ENCODE data around the gene DNAJC5G. TPM values are rescaled to one million over a fixed set of nuclear protein-coding genes. Genes with fewer than 3 reads are reported as not detected.
"Not testable (repeated sequence)": the region's sequence is repeated elsewhere in the genome, so short reads cannot be mapped to it uniquely, and the experiment has no call there.

Gene DNAJC5G
- total RNA-seq, 2 experiments from 2014 or later = not detected

- CTCF ChIA-PET = no interaction called here
- intact Hi-C loops (cut with micrococcal nuclease) = loop anchor here (10.0 kb wide), 1 partner anchor 462 kb away; the partner anchor contains the start of gene DPYSL5
Measured at GRCh38 chr2:27306573-27307286, 31.5 kb downstream of the DNAJC5G start.

GRCh38 chr2:27307287-27307544, 32.0 kb downstream of the DNAJC5G start:
- H3K27ac Mint-ChIP-seq = no peak overlapping the region
- no peaks in the 10 kb centered on the region for H3K9me3 Mint-ChIP-seq
- H3K4me3 Mint-ChIP-seq = no peak overlapping the region
- CTCF ChIA-PET = no interaction called here
- DNase-seq = no peak
- H3K27me3 Mint-ChIP-seq (ENCODE audit: low read depth) = peaks cover 12% of the 10 kb centered on the region
- H3K36me3 Mint-ChIP-seq (ENCODE audit: low read depth) = peaks cover 24% of the 10 kb centered on the region
- peaks cover 12% of the 10 kb centered on the region for H3K4me1 Mint-ChIP-seq (ENCODE audit: low read depth)
- intact Hi-C loops (cut with micrococcal nuclease) = loop anchor here (10.0 kb wide), 1 partner anchor 462 kb away; the partner anchor contains the start of gene DPYSL5

More at GRCh38 chr2:27306573-27307286, 31.5 kb downstream of the DNAJC5G start:
- peaks cover 12% of the 10 kb centered on the region for H3K4me1 Mint-ChIP-seq (ENCODE audit: low read depth)
- H3K36me3 Mint-ChIP-seq (ENCODE audit: low read depth) = peaks cover 23% of the 10 kb centered on the region
- H3K27me3 Mint-ChIP-seq (ENCODE audit: low read depth) = peaks cover 12% of the 10 kb centered on the region
- H3K27ac Mint-ChIP-seq = no peak overlapping the region
- peak overlapping the region; percentile 53 for H3K4me3 Mint-ChIP-seq
- no peaks in the 10 kb centered on the region for H3K9me3 Mint-ChIP-seq
- peak; percentile 34 for DNase-seq

GRCh38 chr2:27307545-27308358, 32.5 kb downstream of the DNAJC5G start:
- peaks cover 10% of the 10 kb centered on the region for H3K4me1 Mint-ChIP-seq (ENCODE audit: low read depth)
- no peak overlapping the region for H3K4me3 Mint-ChIP-seq
- peaks cover 12% of the 10 kb centered on the region for H3K27me3 Mint-ChIP-seq (ENCODE audit: low read depth)
- CTCF ChIA-PET = no interaction called here
- peaks cover 29% of the 10 kb centered on the region for H3K36me3 Mint-ChIP-seq (ENCODE audit: low read depth)
- intact Hi-C loops (cut with micrococcal nuclease) = loop anchor here (10.0 kb wide), 1 partner anchor 463 kb away; the partner anchor contains the start of gene DPYSL5
- DNase-seq = no peak
- H3K27ac Mint-ChIP-seq = no peak overlapping the region
- no peaks in the 10 kb centered on the region for H3K9me3 Mint-ChIP-seq

GRCh38 chr2:27308359-27308881, 33.2 kb downstream of the DNAJC5G start, which contains the start of gene UCN:
Gene UCN (minus strand): TSS chr2:27308445. CDS start chr2:27307895, 550 bp downstream.
- peaks cover 29% of the 10 kb centered on the region for H3K36me3 Mint-ChIP-seq (ENCODE audit: low read depth)
- no peaks in the 10 kb centered on the region for H3K9me3 Mint-ChIP-seq
- CTCF ChIA-PET = no interaction called here
- peaks cover 12% of the 10 kb centered on the region for H3K27me3 Mint-ChIP-seq (ENCODE audit: low read depth)
- no peak within 1 kb of the TSS for H3K4me3 Mint-ChIP-seq
- intact Hi-C loops (cut with micrococcal nuclease) = loop anchor here (10.0 kb wide), 1 partner anchor 464 kb away; the partner anchor contains the start of gene DPYSL5
- peaks cover 7% of the 10 kb centered on the region for H3K4me1 Mint-ChIP-seq (ENCODE audit: low read depth)
- H3K27ac Mint-ChIP-seq = no peak within 1 kb of the TSS
- no peak for DNase-seq

GRCh38 chr2:27309651-27310050, 34.4 kb downstream of the DNAJC5G start:
- Mint-ChIP-seq H3K36me3 (ENCODE audit: low read depth) (peaks cover 29% of the 10 kb centered on the region), H3K27me3 (ENCODE audit: low read depth) (peaks cover 12% of the 10 kb centered on the region), H3K4me1 (ENCODE audit: low read depth) (peaks cover 7% of the 10 kb centered on the region), H3K4me3 (no peak overlapping the region), H3K9me3 (no peaks in the 10 kb centered on the region), H3K27ac (no peak overlapping the region)
- CTCF ChIA-PET = no interaction called here
- DNase-seq = no peak
- intact Hi-C loops (cut with micrococcal nuclease) = loop anchor here (10.0 kb wide), 1 partner anchor 465 kb away; the partner anchor contains the start of gene DPYSL5

GRCh38 chr2:27312152-27312551, 36.9 kb downstream of the DNAJC5G start:
- Mint-ChIP-seq H3K9me3 (no peaks in the 10 kb centered on the region), H3K4me1 (ENCODE audit: low read depth) (peaks cover 2% of the 10 kb centered on the region), H3K27ac (no peak overlapping the region), H3K36me3 (ENCODE audit: low read depth) (peaks cover 31% of the 10 kb centered on the region), H3K4me3 (no peak overlapping the region), H3K27me3 (ENCODE audit: low read depth) (no peaks in the 10 kb centered on the region)
- intact Hi-C loops (cut with micrococcal nuclease) = no loop called here
- no peak for DNase-seq
- CTCF ChIA-PET = interaction anchor here (1.0 to 1.3 kb wide), 2 partner anchors 10 to 29 kb away, joined by 4 to 6 read pairs; no protein-coding TSS in a partner anchor

GRCh38 chr2:27313882-27314645, 38.8 kb downstream of the DNAJC5G start:
- Mint-ChIP-seq H3K36me3 (ENCODE audit: low read depth) (peaks cover 28% of the 10 kb centered on the region), H3K4me3 (no peak overlapping the region), H3K27me3 (ENCODE audit: low read depth) (no peaks in the 10 kb centered on the region), H3K9me3 (no peaks in the 10 kb centered on the region), H3K4me1 (ENCODE audit: low read depth) (no peaks in the 10 kb centered on the region), H3K27ac (no peak overlapping the region)
- DNase-seq = no peak
- intact Hi-C loops (cut with micrococcal nuclease) = no loop called here
- CTCF ChIA-PET = interaction anchor here (0.8 to 1.8 kb wide), 3 partner anchors 8 to 66 kb away, joined by 3 to 6 read pairs (median 4); no protein-coding TSS in a partner anchor

GRCh38 chr2:27314709-27315108, 39.5 kb downstream of the DNAJC5G start:
- H3K36me3 Mint-ChIP-seq (ENCODE audit: low read depth) = peaks cover 23% of the 10 kb centered on the region
- H3K27me3 Mint-ChIP-seq (ENCODE audit: low read depth) = no peaks in the 10 kb centered on the region
- CTCF ChIA-PET = interaction anchor here (0.8 to 1.8 kb wide), 3 partner anchors 9 to 67 kb away, joined by 3 to 6 read pairs (median 4); no protein-coding TSS in a partner anchor
- H3K9me3 Mint-ChIP-seq = no peaks in the 10 kb centered on the region
- no peak overlapping the region for H3K27ac Mint-ChIP-seq
- no peaks in the 10 kb centered on the region for H3K4me1 Mint-ChIP-seq (ENCODE audit: low read depth)
- no peak for DNase-seq
- intact Hi-C loops (cut with micrococcal nuclease) = no loop called here
- no peak overlapping the region for H3K4me3 Mint-ChIP-seq

- H3K27me3 Mint-ChIP-seq (ENCODE audit: low read depth) = no peaks in the 10 kb centered on the region
- no peaks in the 10 kb centered on the region for H3K9me3 Mint-ChIP-seq
- DNase-seq = no peak
- H3K4me1 Mint-ChIP-seq (ENCODE audit: low read depth) = no peaks in the 10 kb centered on the region
- CTCF ChIA-PET = interaction anchor here (1.0 to 1.8 kb wide), 2 partner anchors 10 to 12 kb away, joined by 3 to 6 read pairs; no protein-coding TSS in a partner anchor
- intact Hi-C loops (cut with micrococcal nuclease) = no loop called here
- no peak overlapping the region for H3K27ac Mint-ChIP-seq
- no peak overlapping the region for H3K4me3 Mint-ChIP-seq
- peaks cover 21% of the 10 kb centered on the region for H3K36me3 Mint-ChIP-seq (ENCODE audit: low read depth)
Measured at GRCh38 chr2:27315122-27315521, 39.9 kb downstream of the DNAJC5G start.

GRCh38 chr2:27316655-27317412, 41.6 kb downstream of the DNAJC5G start:
- no peak overlapping the region for H3K4me3 Mint-ChIP-seq
- H3K36me3 Mint-ChIP-seq (ENCODE audit: low read depth) = peaks cover 11% of the 10 kb centered on the region
- intact Hi-C loops (cut with micrococcal nuclease) = no loop called here
- CTCF ChIA-PET = interaction anchor here (1.3 kb wide), 1 partner anchor 14 kb away, joined by 5 read pairs; no protein-coding TSS in a partner anchor
- no peak for DNase-seq
- H3K27ac Mint-ChIP-seq = no peak overlapping the region
- peaks cover 5% of the 10 kb centered on the region for H3K4me1 Mint-ChIP-seq (ENCODE audit: low read depth)
- H3K27me3 Mint-ChIP-seq (ENCODE audit: low read depth) = no peaks in the 10 kb centered on the region
- no peaks in the 10 kb centered on the region for H3K9me3 Mint-ChIP-seq

- intact Hi-C loops (cut with micrococcal nuclease) = not testable (repeated sequence)
Measured at GRCh38 chr2:27319839-27320238, 44.6 kb downstream of the DNAJC5G start.

More at GRCh38 chr2:27319839-27320238, 44.6 kb downstream of the DNAJC5G start:
- not testable (repeated sequence) for H3K27me3 Mint-ChIP-seq (ENCODE audit: low read depth); DNase-seq; H3K9me3 Mint-ChIP-seq; H3K27ac Mint-ChIP-seq; H3K4me3 Mint-ChIP-seq
- Mint-ChIP-seq H3K36me3 (ENCODE audit: low read depth) (peaks cover 11% of the 10 kb centered on the region), H3K4me1 (ENCODE audit: low read depth) (peaks cover 14% of the 10 kb centered on the region)
- CTCF ChIA-PET = interaction anchor here (1.1 to 1.7 kb wide), 2 partner anchors 17 to 50 kb away, joined by 3 to 5 read pairs; partner anchors contain the start of gene EIF2B4
